ENCODE results near the gene FHDC1. TPM values are rescaled to one million over a fixed set of nuclear protein-coding genes. Genes with fewer than 3 reads are reported as not detected.

Gene FHDC1
- total RNA-seq, 1 experiment from 2014 or later = 18.1 TPM

GRCh38 chr4:152997288-152997687, 61.2 kb downstream of the FHDC1 start:
- DNase-seq (ENCODE audit: low spot score) (no peak), ATAC-seq (no peak)
- H3K27me3 Mint-ChIP-seq (ENCODE audit: low read depth) = no peaks in the 10 kb centered on the region; the same call in 1 of the 2 replicates
- no peak overlapping the region for H3K27ac Mint-ChIP-seq
- peaks cover 43% of the 10 kb centered on the region for H3K4me1 Mint-ChIP-seq
- H3K9me3 Mint-ChIP-seq = no peaks in the 10 kb centered on the region
- no peak overlapping the region for H3K4me3 Mint-ChIP-seq
- ChIA-PET CTCF (interaction anchor here (0.8 to 1.6 kb wide), 2 partner anchors 15 to 130 kb away, joined by 3 to 4 read pairs; no protein-coding TSS in a partner anchor), POLR2A (no interaction called here)
- no peaks in the 10 kb centered on the region for H3K36me3 Mint-ChIP-seq
- TF ChIP-seq ZNF532 (CRISPR knock-in tag; IDR thresholded peaks at IDR 0.05; ENCODE audit: borderline replicate concordance) (no peak), ZNF263 (CRISPR knock-in tag; IDR thresholded peaks at IDR 0.05; ENCODE audit: low read depth) (no peak), FOXP4 (CRISPR knock-in tag; IDR thresholded peaks at IDR 0.05) (no peak), ATF3 (CRISPR knock-in tag; conservative IDR thresholded peaks at IDR 0.05) (no peak), ARID4B (CRISPR knock-in tag; IDR thresholded peaks at IDR 0.05; ENCODE audit: borderline replicate concordance) (no peak), ZNF121 (CRISPR knock-in tag; IDR thresholded peaks at IDR 0.05) (peak; percentile 85)

- no peaks in the 10 kb centered on the region for H3K9me3 Mint-ChIP-seq
- H3K4me3 Mint-ChIP-seq = no peak overlapping the region
- no peaks in the 10 kb centered on the region for H3K36me3 Mint-ChIP-seq
- peaks cover 45% of the 10 kb centered on the region for H3K4me1 Mint-ChIP-seq
- ChIA-PET POLR2A (interaction anchor here (0.5 kb wide), 1 partner anchor 307 kb away, joined by 3 read pairs; no protein-coding TSS in a partner anchor), CTCF (interaction anchor here (0.8 to 1.6 kb wide), 2 partner anchors 16 to 130 kb away, joined by 3 to 4 read pairs; no protein-coding TSS in a partner anchor)
- no peak for DNase-seq (ENCODE audit: low spot score)
- no peak overlapping the region for H3K27ac Mint-ChIP-seq
- ATAC-seq = no peak
- no peaks in the 10 kb centered on the region; the same call in 1 of the 2 replicates for H3K27me3 Mint-ChIP-seq (ENCODE audit: low read depth)
- TF ChIP-seq FOXP4 (CRISPR knock-in tag; IDR thresholded peaks at IDR 0.05) = no peak
Measured at GRCh38 chr4:152997771-152998487, 61.8 kb downstream of the FHDC1 start.

Measured in WTC11 (cell line).